NCI-H146 treated with DMSO at 0.1 percent for 48 hours (cell line): Measurements from ENCODE around the gene TUBA4B.

Experiments used
- DNase-seq: peaks from one replicate; lab custom pipeline; 2025; ENCODE audit not compliant: unreplicated experiment; lab: John Stamatoyannopoulos, UW

TUBA4B gene

GRCh38 chr2:219252900-219253752 lies at the start of gene TUBA4B:
TUBA4B (plus strand) TSS chr2:219253243; CDS start chr2:219253408, 165 bp downstream.
- peak; percentile 3 for DNase-seq

- DNase-seq, result no peak
Observed at GRCh38 chr2:219204425-219205164, 48.4 kb upstream of the TUBA4B start.

- no peak for DNase-seq
Observed at GRCh38 chr2:219205165-219205538, 47.9 kb upstream of the TUBA4B start.

- DNase-seq, result no peak
Observed at GRCh38 chr2:219205981-219206327, 47.1 kb upstream of the TUBA4B start.

- DNase-seq, result peak; percentile 65
Observed at GRCh38 chr2:219206328-219207133, 46.5 kb upstream of the TUBA4B start, which contains the start of gene ZFAND2B. ZFAND2B (plus strand) TSS chr2:219206782; CDS start chr2:219206988, 206 bp downstream.

- peak; percentile 52 for DNase-seq
Observed at GRCh38 chr2:219207134-219207883, 45.7 kb upstream of the TUBA4B start.

- DNase-seq, result no peak
Observed at GRCh38 chr2:219207884-219208740, 44.9 kb upstream of the TUBA4B start.

GRCh38 chr2:219209236-219210195 lies 43.5 kb upstream of the TUBA4B start:
- DNase-seq, result no peak

- no peak for DNase-seq
Observed at GRCh38 chr2:219210196-219210885, 42.7 kb upstream of the TUBA4B start.

- DNase-seq, result no peak
Observed at GRCh38 chr2:219210886-219211362, 42.1 kb upstream of the TUBA4B start.

- no peak for DNase-seq
Observed at GRCh38 chr2:219213026-219213415, 40.0 kb upstream of the TUBA4B start.

GRCh38 chr2:219213486-219214071 lies 39.5 kb upstream of the TUBA4B start:
- no peak for DNase-seq

GRCh38 chr2:219214141-219214540 lies 38.9 kb upstream of the TUBA4B start:
- DNase-seq, result no peak

GRCh38 chr2:219214786-219215185 lies 38.3 kb upstream of the TUBA4B start:
- DNase-seq, result no peak

GRCh38 chr2:219215871-219216534 lies 37.0 kb upstream of the TUBA4B start:
- no peak for DNase-seq

- no peak for DNase-seq
Observed at GRCh38 chr2:219216535-219216915, 36.5 kb upstream of the TUBA4B start.

GRCh38 chr2:219218217-219218731 lies 34.8 kb upstream of the TUBA4B start:
- DNase-seq, result peak; percentile 15
